ENCODE results near the gene PDZD2.

The PDZD2 gene

DNA sequence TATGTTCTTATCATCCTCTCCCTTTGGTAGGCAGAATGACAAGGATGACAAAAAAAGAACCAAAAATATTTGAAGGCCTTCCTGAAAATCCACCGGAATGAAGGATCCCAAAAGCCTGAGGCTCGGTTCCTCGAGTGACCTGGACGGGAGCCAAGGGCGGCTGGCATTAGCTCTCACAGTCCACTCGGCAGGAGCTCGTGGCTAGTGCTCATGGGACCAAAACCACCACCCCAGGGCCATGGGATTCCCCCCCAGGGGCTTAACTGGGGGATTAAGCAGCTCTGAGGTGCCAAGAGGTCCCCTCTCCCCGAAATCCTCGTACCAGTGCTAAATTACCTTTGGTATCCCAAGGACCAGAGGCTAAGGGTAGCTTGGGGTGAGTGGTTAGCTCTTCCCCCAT lies 586 bp upstream of the PDZD2 start:
- DNase-seq (ENCODE audit: low read depth in 2 of 2) = no peak

DNA sequence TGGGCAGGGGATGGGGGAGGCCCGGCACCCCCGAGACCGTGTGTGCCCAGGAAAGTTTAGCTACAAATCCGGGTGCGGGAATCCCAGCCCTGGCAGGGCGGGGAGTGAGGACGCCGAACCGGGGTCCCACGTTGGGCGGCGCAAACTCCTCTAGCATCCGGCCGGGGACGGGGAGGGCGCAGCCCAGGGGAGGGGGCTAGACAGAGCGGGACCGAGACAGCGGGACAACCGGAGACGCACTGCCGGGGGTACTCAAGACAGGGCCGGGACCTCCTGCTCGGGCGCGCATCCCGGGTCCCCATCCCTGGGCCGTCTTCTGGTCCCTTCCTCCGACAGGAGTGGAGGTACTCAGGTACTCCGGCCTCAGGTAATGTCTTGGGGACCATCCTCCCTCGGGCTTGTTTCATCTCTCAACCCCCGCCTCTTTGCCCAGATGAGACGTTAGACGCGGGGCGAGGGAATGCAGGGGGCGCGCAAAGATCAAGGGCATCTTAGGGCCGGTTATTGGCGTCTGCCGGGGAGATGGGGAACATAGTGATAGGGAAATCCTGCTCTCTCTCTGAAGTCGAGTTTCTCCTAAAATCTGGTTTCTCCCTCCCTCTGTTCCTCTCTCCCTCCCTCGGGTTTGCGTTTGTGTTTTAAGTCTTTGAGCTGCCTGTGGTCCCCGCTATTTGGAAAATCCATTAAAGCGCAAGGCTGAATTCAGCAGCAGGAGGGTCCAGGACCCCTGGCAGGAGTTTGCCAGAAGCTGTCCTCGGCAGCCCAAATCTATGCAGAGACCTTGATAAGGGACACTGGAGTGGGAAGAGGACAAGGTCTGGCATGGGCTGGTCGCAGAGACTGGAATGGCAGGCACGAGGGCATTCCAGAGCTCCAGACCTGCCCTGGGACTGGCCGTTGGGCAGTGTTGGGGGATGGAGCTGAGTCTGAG lies 815 bp downstream of the PDZD2 start:
- DNase-seq (ENCODE audit: low read depth in 2 of 2) = no peak

DNA sequence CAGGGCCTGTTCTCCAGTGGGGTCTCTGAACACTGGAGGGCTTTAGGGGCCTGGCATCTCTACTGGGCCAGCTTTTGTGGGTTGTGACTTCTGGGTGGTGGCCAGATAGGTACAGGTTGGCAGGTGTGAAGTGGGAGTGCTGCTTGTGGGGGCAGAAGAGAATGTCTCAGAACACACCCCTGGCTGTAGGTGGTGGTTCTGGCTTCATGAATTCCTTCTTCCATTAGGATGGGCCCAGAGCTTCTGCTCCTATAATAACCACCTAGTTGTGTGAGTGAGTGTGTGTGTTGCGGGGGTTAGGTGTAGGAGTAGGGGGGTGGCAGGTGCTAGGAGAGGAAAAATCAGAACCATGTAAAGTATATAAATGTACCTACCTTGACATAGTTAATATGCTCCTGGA lies 1.6 kb downstream of the PDZD2 start:
- DNase-seq (ENCODE audit: low read depth in 2 of 2) = no peak

DNA sequence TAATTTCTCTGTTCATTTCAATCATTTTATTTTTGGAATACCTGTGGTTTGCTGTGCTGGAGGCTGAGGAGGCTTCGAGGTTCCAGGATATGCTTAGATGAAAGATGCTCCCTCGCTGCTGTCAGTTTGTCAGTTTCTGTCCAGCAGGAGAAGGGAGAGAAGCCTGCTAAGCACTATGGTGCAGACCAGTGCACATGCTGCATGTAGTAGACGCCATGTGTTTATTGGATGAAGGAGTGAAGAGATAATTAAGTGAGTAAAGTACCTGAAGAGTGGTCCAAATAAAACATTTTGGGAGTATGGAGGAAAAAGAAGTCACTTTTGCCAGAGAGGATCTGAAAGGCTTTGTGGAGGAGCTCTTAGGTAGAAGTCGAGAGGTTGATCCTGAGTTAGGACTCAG lies 2.1 kb downstream of the PDZD2 start:
- DNase-seq (ENCODE audit: low read depth in 2 of 2) = no peak

DNA sequence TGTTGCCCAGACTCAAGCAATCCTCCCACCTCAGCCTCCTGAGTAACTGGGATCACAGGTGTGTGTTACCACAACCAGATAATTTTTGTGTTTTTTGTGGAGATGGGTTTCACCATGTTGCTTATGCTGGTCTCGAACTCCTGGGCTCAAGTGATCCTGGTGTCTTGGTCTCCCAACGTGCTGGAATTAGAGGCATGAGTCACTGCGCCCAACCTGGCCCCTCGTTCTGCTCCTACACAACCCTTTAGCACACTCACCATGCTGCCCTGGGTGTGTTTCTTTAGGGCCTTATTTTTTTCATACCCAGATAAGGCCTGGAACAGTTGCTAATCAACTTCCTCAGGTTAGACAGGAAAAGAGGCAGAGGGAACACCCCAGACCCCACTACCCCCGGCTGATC lies 2.6 kb downstream of the PDZD2 start:
- no peak for DNase-seq (ENCODE audit: low read depth in 2 of 2)

DNA sequence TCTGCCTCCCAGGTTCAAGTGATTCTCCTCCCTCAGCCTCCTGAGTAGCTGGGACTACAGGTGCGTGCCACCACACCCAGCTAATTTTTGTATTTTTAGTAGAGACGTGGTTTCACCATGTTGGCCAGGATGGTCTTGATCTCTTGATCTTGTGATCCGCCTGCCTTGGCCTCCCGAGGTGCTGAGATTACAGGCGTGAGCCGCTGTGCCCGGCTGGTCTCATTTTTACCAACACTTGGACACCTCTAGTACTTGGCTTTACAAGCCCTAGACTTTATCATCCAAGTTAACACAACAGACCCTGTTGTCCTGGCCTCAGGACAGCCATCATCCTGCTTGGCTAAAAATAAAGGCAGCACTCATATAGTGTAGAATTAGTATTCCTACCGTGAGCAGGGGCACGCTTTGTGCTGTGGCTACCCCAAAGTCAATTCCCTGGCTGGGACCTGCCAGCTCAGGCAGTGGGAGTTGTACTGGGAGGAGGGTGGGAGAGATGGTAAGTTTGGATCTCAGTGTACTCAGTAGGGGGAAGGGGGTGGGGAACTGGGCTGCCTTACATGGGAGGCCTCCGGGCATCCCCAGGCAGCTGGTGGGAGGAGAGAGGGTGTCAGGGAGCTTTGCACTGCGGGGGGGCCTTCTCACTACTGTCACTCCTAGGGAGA lies 6.6 kb downstream of the PDZD2 start:
- DNase-seq (ENCODE audit: low read depth in 2 of 2) = no peak

DNA sequence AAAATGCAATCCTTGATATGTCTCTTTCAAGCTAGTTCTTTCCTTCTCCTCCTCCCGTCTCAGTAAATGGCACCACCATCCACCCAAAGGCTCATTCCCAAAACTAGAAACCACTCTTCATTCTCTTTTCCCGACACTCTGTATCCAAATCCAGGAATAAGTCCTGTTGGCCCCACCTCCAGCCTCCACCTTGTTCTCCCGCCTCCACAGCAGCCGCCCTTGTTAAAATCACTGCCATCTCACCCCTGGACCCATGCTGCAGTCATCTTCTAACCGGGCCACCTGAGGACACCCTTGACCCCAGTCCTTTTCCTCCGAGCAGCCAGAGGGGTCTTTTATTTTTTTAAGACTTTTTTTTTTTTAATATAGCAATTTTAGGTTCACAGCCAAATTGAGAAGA lies 9.4 kb downstream of the PDZD2 start:
- no peak for DNase-seq (ENCODE audit: low read depth in 2 of 2)

DNA sequence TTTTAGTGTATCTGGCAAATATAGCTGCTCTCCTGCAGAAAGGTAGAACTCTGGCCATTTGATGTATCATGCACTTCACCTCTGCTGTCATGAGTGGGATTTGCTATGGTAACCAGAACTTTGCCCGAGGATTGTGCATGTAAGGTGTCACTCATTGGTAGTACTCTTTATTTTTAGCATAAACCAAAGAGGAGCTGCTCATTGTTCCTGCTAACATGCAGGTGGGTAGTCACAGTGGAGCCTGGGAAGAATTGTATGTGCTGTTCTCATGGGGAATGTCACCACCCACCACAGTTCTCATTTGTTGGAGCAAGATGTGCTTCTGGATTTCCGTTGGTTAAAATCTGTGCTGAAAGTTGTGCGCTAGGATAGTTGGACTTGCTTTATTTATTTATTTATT lies 12.3 kb downstream of the PDZD2 start:
- no peak for DNase-seq (ENCODE audit: low read depth in 2 of 2)

DNA sequence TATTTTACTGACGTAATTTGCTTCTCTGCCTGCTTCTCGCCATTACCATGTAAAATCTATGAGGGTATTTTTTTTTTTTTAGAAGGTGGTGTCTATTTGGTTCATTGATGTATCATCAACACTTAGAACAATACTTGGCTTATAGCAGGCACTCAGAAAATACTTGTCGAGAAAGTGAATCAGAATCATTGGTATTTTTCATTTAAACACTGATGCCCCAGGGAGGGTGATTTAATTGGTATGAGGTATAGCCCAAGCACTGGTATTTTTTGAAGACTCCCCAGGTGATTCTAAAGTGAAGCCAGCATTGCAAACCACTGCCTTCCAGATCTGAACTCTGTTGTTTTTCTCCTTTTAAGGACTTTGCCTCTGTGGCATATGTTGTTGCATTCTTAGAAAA lies 16.6 kb downstream of the PDZD2 start:
- no peak for DNase-seq (ENCODE audit: low read depth in 2 of 2)

DNA sequence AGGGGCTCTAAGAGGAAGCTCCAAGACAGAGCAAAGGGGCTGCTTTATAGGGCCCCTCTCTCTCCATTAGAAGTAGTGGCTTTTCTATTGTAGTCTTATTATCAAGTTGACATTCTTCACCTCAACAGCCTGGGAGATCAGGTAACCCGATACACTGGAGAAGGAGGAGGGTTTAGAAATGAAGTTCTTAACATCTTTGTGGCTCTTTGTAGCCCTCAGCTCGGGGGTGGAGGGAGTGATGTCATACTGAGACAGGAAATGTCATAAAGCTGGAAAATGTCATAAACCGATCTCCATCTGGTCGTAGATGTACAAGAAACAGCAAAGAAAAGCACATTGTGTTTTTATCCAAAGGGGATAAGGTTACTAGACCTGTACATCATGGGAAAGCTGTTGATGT lies 17.9 kb downstream of the PDZD2 start:
- no peak for DNase-seq (ENCODE audit: low read depth in 2 of 2)

DNA sequence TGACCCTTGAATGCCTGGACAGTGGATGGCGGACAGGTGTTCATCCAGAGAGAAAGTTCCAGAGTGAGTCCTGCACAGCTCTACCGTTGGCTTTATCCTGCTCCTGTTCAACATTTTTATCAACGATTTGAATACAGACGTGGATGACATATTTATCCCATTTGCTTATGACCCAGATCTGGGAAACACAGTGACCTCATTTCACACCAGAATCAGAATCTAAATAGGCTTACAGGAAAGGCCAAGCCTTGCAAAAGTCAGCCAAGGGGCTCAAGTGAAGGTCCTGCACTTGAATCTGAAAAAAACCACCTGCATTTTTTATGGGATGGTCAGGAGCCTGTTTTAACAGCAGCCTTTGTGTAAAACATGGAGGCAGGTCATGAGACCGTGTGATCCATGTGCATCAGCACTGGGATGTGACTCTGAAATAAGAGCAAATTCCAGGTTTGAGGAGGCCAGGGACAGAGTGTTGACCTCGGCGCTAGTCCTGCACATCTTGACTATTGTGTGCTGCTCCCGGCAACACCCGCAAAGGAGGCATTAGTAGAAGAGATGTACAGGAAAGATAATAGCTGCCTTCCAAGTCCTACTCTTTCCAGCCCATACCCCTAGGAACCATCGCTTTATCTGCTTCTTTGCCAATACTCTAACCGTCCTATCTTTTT lies 18.5 kb downstream of the PDZD2 start:
- DNase-seq (ENCODE audit: low read depth in 2 of 2) = no peak

DNA sequence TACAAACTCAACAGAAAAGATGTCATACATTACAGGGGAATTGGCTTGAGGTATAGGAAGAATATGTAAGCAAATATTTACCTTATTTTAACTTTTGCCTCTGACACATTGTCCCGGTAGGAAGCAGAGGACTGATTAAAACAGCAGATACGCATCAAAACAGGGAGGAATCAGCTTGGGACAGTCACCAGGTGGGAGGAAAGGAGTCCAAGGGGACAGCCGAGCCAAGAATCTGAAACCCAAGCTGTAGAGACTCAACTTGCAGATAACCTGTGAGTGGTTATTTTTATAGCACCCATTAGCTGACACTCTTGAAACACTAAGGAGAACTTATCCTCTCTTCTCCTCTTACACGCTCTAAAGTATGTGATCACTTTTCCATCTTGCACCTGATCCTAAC lies 22.3 kb downstream of the PDZD2 start:
- DNase-seq (ENCODE audit: low read depth in 2 of 2) = no peak

DNA sequence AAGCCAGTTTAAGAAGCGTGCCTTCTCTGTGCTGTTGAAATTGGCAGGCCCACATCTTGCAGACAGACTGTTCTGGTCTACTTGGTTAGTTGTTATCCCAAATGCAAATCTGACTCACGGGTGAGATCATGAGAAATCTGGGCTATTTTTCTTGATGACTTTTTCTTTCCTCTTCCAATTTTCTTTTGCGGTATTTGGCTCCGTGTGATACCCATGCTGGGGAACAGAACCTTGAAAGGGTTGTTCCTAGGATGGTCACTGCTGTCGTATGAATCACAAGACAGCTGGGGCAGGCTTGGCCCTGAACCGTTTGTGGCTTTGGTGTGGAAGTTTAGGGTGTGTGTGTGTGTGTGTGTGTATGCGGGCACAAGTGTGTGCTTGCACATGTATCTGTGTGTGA lies 24.6 kb downstream of the PDZD2 start:
- no peak for DNase-seq (ENCODE audit: low read depth in 2 of 2)

DNA sequence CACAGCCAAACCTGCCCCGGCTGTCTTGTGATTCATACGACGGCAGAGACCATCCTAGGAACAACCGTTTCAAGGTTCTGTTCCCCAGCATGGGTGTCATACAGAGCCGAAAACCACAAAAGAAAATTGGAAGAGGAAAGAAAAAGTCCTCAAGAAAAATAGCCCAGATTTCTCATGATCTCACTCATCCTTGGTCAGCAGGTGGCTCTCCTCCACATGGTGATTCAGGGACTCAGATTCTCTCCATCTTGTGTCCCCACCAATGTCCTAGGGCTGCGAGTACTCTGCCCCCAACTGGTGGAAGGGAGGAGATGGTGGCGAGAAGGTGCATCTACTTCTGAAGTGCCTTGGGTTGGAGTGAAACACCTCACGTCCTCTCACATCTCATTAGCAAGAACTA lies 25.6 kb downstream of the PDZD2 start:
- no peak for DNase-seq (ENCODE audit: low read depth in 2 of 2)

DNA sequence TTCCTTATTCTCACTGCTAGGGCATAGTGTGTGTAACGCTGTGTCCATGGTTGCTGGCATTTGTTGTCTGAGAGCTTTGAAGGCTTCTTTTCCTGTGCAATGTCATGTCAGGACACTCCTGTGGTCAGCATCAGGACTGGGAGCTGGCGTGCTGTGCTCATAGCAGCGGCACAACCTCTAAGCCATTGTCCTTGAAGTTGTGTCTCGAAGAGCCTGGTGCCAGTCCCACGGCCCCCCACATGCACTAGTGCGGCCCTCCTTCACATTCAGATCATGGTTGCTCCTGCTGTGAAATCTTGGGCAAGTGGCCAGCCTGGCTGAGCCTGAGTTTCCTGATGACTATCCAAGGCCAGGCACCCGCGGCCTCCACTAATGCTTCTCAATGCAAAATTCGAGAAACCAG lies 32.4 kb downstream of the PDZD2 start:
- DNase-seq (ENCODE audit: low read depth in 2 of 2) = no peak

DNA sequence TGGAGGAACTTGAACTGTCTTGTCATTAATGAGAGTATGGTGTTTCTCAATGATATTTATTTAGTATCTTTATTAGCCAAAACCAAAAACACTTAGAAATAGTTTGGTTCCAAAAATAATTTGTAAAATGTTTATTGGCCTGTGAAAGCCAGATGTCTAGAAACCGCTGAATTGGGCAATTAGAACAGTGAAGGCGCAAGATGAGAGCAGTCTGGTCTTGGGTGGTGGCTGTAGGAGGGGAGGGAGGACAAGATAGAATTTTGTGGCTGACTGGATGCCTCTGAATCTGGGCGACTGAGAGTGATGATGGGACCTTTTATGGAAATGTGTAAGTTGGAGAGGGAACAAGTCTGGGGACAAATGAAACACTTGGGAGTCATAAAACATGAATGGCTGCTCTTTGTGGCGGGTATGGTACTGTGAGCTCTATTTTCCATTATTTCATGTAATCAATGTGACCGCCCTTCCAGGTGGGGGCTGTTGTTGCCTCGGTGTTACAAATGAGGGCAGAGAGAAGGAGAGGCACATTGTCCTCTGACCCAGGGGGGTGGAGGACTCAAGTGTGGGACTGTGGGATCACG lies 35.5 kb downstream of the PDZD2 start:
- no peak for DNase-seq (ENCODE audit: low read depth in 2 of 2)

DNA sequence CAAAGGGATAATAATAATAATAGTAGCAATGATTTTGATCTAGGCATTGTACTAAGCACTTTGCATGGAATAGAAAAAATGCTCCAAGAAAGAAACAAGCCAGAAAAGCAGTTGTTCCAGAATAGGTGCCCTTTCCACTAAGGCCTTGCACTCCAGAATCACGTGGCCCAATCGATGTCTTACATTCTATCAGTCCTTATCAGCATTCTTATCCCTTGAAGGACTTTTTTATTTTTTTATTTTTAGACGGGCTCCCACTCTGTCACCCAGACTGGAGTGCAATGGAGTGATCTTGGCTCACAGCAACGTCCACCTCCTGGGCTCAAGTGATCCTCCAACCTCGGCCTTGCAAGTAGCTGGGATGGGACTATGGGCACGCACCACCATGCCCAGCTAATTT lies 36.5 kb downstream of the PDZD2 start:
- DNase-seq (ENCODE audit: low read depth in 2 of 2) = no peak

DNA sequence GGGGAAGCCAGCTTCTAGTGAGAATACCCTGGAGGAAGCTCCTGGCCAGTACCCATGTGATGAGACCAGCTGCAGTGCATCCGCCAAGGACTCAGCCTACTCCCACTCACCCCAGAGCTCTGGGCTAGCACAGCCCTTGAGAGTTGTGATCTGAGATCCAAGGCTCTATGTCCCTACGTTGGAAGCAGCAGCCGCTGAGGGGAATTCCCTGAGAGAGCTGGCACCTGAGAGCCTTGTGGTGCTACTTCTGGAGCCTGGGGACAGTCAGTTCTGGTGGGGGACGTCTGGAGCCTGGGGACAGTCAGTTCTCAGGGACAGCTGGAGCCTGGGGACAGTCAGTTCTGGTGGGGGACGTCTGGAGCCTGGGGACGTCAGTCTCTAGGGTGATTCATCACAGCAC lies 39.2 kb downstream of the PDZD2 start:
- no peak for DNase-seq (ENCODE audit: low read depth in 2 of 2)

DNA sequence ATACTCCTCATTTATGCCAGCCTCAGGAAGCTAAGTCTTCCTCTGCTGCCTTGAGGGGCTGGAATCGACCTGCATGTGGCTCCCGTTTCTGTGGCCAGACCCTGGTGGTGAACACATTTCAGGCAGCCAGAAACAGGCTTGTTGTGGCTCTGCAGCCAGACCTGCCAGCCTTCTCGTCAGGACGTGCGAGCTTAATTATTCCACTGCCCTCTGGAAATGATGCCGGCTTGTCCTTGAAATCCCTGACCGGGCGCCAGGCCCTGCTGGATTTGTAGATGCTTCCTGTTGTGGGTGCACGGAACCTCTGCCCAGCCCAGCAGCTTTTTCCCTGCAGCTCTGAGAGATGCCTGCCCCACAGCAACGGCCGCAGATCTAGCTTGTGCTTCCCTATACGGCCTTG lies 41.6 kb downstream of the PDZD2 start:
- DNase-seq (ENCODE audit: low read depth in 2 of 2) = no peak

DNA sequence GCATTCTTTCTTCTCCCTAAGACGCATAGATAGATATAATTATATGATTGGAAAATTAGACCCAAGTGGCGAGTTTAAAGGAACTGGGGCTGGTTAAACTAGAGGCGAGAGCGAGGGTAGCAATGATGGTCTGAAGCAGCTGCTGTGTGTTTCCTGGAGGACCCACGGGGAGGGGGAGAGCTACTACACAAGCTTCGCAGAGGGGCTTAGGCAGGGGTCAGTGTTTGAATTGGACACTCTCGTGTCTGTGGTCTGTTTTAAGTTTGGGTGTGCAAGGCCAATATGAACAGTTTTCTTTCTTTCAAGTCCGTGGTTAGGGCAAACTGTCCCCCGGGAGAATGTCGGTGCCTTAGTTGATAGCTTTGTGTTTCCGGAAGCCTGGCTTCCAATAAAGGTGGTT lies 43.1 kb downstream of the PDZD2 start:
- DNase-seq (ENCODE audit: low read depth in 2 of 2) = no peak

DNA sequence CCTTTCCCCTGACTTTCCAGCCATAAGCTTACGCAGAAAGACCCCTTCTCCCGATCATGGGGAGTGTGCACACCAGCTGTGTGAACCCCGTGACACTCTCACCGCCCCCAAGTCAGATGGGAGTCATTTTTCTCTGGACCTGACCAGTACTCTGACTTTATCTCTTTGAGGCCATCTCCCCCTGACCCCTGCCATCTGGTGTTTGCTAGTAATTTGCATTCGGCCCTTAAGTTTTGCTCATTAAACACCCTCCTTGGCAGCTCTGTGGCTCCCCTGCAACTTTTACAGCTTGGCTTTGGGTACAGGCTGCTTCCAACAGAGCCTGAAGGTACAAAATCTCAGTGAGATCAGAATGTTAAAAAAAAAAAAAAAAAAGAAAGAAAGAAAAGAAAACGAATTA lies 43.9 kb downstream of the PDZD2 start:
- DNase-seq (ENCODE audit: low read depth in 2 of 2) = no peak

DNA sequence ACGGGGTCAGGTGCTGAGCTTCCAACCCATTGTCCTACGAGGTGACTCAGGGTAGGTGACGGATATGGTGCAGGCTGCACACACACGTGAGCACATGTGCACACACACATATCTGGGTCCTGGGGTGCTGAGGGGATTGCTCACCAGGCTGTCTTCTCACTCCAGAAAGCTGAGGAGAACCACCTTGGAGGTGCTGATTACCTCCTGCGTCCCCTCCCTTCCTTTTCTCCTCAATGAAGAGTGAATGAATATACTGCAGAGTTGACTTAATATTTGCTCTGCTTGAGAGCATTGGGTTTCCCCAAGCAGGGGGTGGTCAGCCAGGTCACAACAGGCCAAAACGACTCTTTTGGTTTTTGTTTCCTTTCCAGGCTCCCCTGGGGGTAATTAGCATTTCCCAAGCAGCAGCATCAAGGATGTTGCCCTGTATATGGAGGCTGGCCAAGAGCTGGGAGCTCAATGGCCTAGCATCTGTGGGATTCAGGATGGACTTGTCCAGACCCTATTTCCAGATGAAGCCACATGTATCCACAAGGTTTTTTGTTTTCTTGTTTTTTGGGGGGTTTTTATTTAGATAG lies 49.7 kb downstream of the PDZD2 start:
- no peak for DNase-seq (ENCODE audit: low read depth in 2 of 2)

Data from stimulated activated CD8-positive, alpha-beta memory T cell treated with anti-CD3 and anti-CD28 coated beads, Interleukin-7, amount 100 ng/mL, for 4 hours (primary cell).